ENCODE data around the gene SLCO4A1.

Gene SLCO4A1

GRCh38 chr20:62611819-62612218 is 30.5 kb upstream of the SLCO4A1 start:
- H3K9ac ChIP-seq (ENCODE audit: low read length), result no peak overlapping the region
- DNase-seq, result no peak
- no CpG with 5 or more reads among the region's 19 CpGs for WGBS (ENCODE audit: extremely low coverage, insufficient coverage, insufficient read length)
- H3K23ac ChIP-seq (ENCODE audit: low read length), result no peak overlapping the region
- H2AFZ ChIP-seq (ENCODE audit: insufficient read depth, low read length, poor library complexity), result no peak overlapping the region
- H2AK5ac ChIP-seq (ENCODE audit: low read length), result no peak overlapping the region
- H3K14ac ChIP-seq (ENCODE audit: low read length), result no peak overlapping the region
- no peak overlapping the region for H3K4me3 ChIP-seq (ENCODE audit: low read depth, low read length)
- H2BK12ac ChIP-seq (ENCODE audit: low read length), result no peak overlapping the region
- H4K91ac ChIP-seq (ENCODE audit: low read depth, low read length), result no peak overlapping the region
- H3K4ac ChIP-seq (ENCODE audit: low read depth, low read length), result no peak overlapping the region
- no peak overlapping the region for H4K8ac ChIP-seq (ENCODE audit: low read depth, low read length)
- no peaks in the 10 kb centered on the region for H3K79me1 ChIP-seq (ENCODE audit: low read length)
- peaks cover 2% of the 10 kb centered on the region for H3K27me3 ChIP-seq (ENCODE audit: insufficient read depth, low read length)
- H2BK120ac ChIP-seq (ENCODE audit: insufficient read depth, low read length, poor library complexity), result no peak overlapping the region
- H3K36me3 ChIP-seq (ENCODE audit: control insufficient read depth in 1 of 2, insufficient read depth in 2 of 2, low read length in 2 of 2), result no peaks in the 10 kb centered on the region
- no peaks in the 10 kb centered on the region for H3K4me1 ChIP-seq (ENCODE audit: control insufficient read depth in 1 of 2, insufficient read depth in 2 of 2, low read length in 2 of 2)
- peaks cover 6% of the 10 kb centered on the region for H3K9me3 ChIP-seq (ENCODE audit: insufficient read depth, low read depth, low read length)
- H3K4me2 ChIP-seq (ENCODE audit: low read length), result no peak overlapping the region
- H3K27ac ChIP-seq (ENCODE audit: low read depth, low read length), result no peak overlapping the region
- H3K79me2 ChIP-seq (ENCODE audit: control insufficient read depth, insufficient read depth, low read length, poor library complexity), result no peaks in the 10 kb centered on the region
- H4K12ac ChIP-seq (ENCODE audit: low read depth, low read length), result no peak overlapping the region
- H2BK5ac ChIP-seq (ENCODE audit: low read depth, low read length, poor library complexity), result no peak overlapping the region
- H3K18ac ChIP-seq (ENCODE audit: low read length), result no peak overlapping the region

- no peak overlapping the region for H3K4me2 ChIP-seq (ENCODE audit: low read length)
- H3K18ac ChIP-seq (ENCODE audit: low read length), result no peak overlapping the region
- no peaks in the 10 kb centered on the region for H3K36me3 ChIP-seq (ENCODE audit: control insufficient read depth in 1 of 2, insufficient read depth in 2 of 2, low read length in 2 of 2)
- no peak overlapping the region for H3K4me3 ChIP-seq (ENCODE audit: low read depth, low read length)
- H2BK12ac ChIP-seq (ENCODE audit: low read length), result no peak overlapping the region
- H3K79me1 ChIP-seq (ENCODE audit: low read length), result no peaks in the 10 kb centered on the region
- H4K8ac ChIP-seq (ENCODE audit: low read depth, low read length), result no peak overlapping the region
- H3K9me3 ChIP-seq (ENCODE audit: insufficient read depth, low read depth, low read length), result peaks cover 6% of the 10 kb centered on the region
- no peak overlapping the region for H3K23ac ChIP-seq (ENCODE audit: low read length)
- H3K27me3 ChIP-seq (ENCODE audit: insufficient read depth, low read length), result peaks cover 2% of the 10 kb centered on the region
- H3K79me2 ChIP-seq (ENCODE audit: control insufficient read depth, insufficient read depth, low read length, poor library complexity), result no peaks in the 10 kb centered on the region
- no peak overlapping the region for H3K14ac ChIP-seq (ENCODE audit: low read length)
- no peak overlapping the region for H4K12ac ChIP-seq (ENCODE audit: low read depth, low read length)
- no peak overlapping the region for H2AK5ac ChIP-seq (ENCODE audit: low read length)
- no peak overlapping the region for H3K27ac ChIP-seq (ENCODE audit: low read depth, low read length)
- no peak overlapping the region for H2BK120ac ChIP-seq (ENCODE audit: insufficient read depth, low read length, poor library complexity)
- H2AFZ ChIP-seq (ENCODE audit: insufficient read depth, low read length, poor library complexity), result no peak overlapping the region
- no peak overlapping the region for H2BK5ac ChIP-seq (ENCODE audit: low read depth, low read length, poor library complexity)
- no CpG with 5 or more reads among the region's 36 CpGs for WGBS (ENCODE audit: extremely low coverage, insufficient coverage, insufficient read length)
- H3K9ac ChIP-seq (ENCODE audit: low read length), result no peak overlapping the region
- no peak overlapping the region for H3K4ac ChIP-seq (ENCODE audit: low read depth, low read length)
- H3K4me1 ChIP-seq (ENCODE audit: control insufficient read depth in 1 of 2, insufficient read depth in 2 of 2, low read length in 2 of 2), result peaks cover 5 to 7% of the 10 kb centered on the region in 2 experiments
- no peak for DNase-seq
- no peak overlapping the region for H4K91ac ChIP-seq (ENCODE audit: low read depth, low read length)
Measured at GRCh38 chr20:62614085-62614960, 28.0 kb upstream of the SLCO4A1 start.

- Histone ChIP-seq H3K4me1 (ENCODE audit: control insufficient read depth in 1 of 2, insufficient read depth in 2 of 2, low read length in 2 of 2) (peaks cover 5 to 7% of the 10 kb centered on the region in 2 experiments), H3K36me3 (ENCODE audit: control insufficient read depth in 1 of 2, insufficient read depth in 2 of 2, low read length in 2 of 2) (no peaks in the 10 kb centered on the region), H3K9me3 (ENCODE audit: insufficient read depth, low read depth, low read length) (peaks cover 6% of the 10 kb centered on the region), H3K18ac (ENCODE audit: low read length) (no peak overlapping the region), H3K4me2 (ENCODE audit: low read length) (no peak overlapping the region), H3K4ac (ENCODE audit: low read depth, low read length) (no peak overlapping the region), H3K27ac (ENCODE audit: low read depth, low read length) (no peak overlapping the region), H3K79me1 (ENCODE audit: low read length) (no peaks in the 10 kb centered on the region), H3K4me3 (ENCODE audit: low read depth, low read length) (no peak overlapping the region), H2BK12ac (ENCODE audit: low read length) (no peak overlapping the region), H3K23ac (ENCODE audit: low read length) (no peak overlapping the region), H3K79me2 (ENCODE audit: control insufficient read depth, insufficient read depth, low read length, poor library complexity) (no peaks in the 10 kb centered on the region), H3K9ac (ENCODE audit: low read length) (no peak overlapping the region), H2BK120ac (ENCODE audit: insufficient read depth, low read length, poor library complexity) (no peak overlapping the region), H4K8ac (ENCODE audit: low read depth, low read length) (no peak overlapping the region), H3K14ac (ENCODE audit: low read length) (no peak overlapping the region), H2AK5ac (ENCODE audit: low read length) (no peak overlapping the region), H4K12ac (ENCODE audit: low read depth, low read length) (no peak overlapping the region), H3K27me3 (ENCODE audit: insufficient read depth, low read length) (peaks cover 2% of the 10 kb centered on the region), H2BK5ac (ENCODE audit: low read depth, low read length, poor library complexity) (no peak overlapping the region), H4K91ac (ENCODE audit: low read depth, low read length) (no peak overlapping the region), H2AFZ (ENCODE audit: insufficient read depth, low read length, poor library complexity) (no peak overlapping the region)
- DNase-seq, result no peak
- WGBS (ENCODE audit: extremely low coverage, insufficient coverage, insufficient read length), result no CpG with 5 or more reads among the region's 34 CpGs
Measured at GRCh38 chr20:62614961-62615680, 27.2 kb upstream of the SLCO4A1 start.

- Histone ChIP-seq H3K27ac (ENCODE audit: low read depth, low read length) (no peak overlapping the region), H2AFZ (ENCODE audit: insufficient read depth, low read length, poor library complexity) (no peak overlapping the region), H3K23ac (ENCODE audit: low read length) (no peak overlapping the region), H2BK12ac (ENCODE audit: low read length) (no peak overlapping the region), H4K91ac (ENCODE audit: low read depth, low read length) (no peak overlapping the region), H2BK5ac (ENCODE audit: low read depth, low read length, poor library complexity) (no peak overlapping the region), H3K4me1 (ENCODE audit: control insufficient read depth in 1 of 2, insufficient read depth in 2 of 2, low read length in 2 of 2) (peaks cover 5 to 7% of the 10 kb centered on the region in 2 experiments), H3K9ac (ENCODE audit: low read length) (no peak overlapping the region), H3K79me1 (ENCODE audit: low read length) (no peaks in the 10 kb centered on the region), H2AK5ac (ENCODE audit: low read length) (no peak overlapping the region), H3K27me3 (ENCODE audit: insufficient read depth, low read length) (no peaks in the 10 kb centered on the region), H3K9me3 (ENCODE audit: insufficient read depth, low read depth, low read length) (peaks cover 4% of the 10 kb centered on the region), H3K4ac (ENCODE audit: low read depth, low read length) (no peak overlapping the region), H3K14ac (ENCODE audit: low read length) (no peak overlapping the region), H4K8ac (ENCODE audit: low read depth, low read length) (no peak overlapping the region), H3K79me2 (ENCODE audit: control insufficient read depth, insufficient read depth, low read length, poor library complexity) (no peaks in the 10 kb centered on the region), H3K18ac (ENCODE audit: low read length) (no peak overlapping the region), H3K36me3 (ENCODE audit: control insufficient read depth in 1 of 2, insufficient read depth in 2 of 2, low read length in 2 of 2) (no peaks in the 10 kb centered on the region), H4K12ac (ENCODE audit: low read depth, low read length) (no peak overlapping the region), H2BK120ac (ENCODE audit: insufficient read depth, low read length, poor library complexity) (no peak overlapping the region), H3K4me3 (ENCODE audit: low read depth, low read length) (no peak overlapping the region), H3K4me2 (ENCODE audit: low read length) (no peak overlapping the region)
- no CpG with 5 or more reads among the region's 12 CpGs for WGBS (ENCODE audit: extremely low coverage, insufficient coverage, insufficient read length)
- no peak for DNase-seq
Measured at GRCh38 chr20:62615750-62616251, 26.5 kb upstream of the SLCO4A1 start.

Data from trophoblast cell (in vitro differentiated cells and primary cell).